Uterus (tissue), 2 donors: ENCODE results near the gene PDAP1.

ENCODE experiments used
- CTCF ChIP-seq, 4 experiments: fragments of 200-600 bp in 2 of 4; fragments of 450-650 bp in 2 of 4; sonication (generic) in 2 of 4; IDR thresholded peaks; one replicate each; pipeline ENCODE4 v1.5.1; 2016 to 2019; ENCODE audit warnings: antibody characterized with exemption in 4 of 4, mild to moderate bottlenecking in 2 of 4, moderate library complexity in 1 of 4
- POLR2A ChIP-seq, 2 donors: fragments of 450-650 bp; IDR thresholded peaks; one replicate each; pipeline ENCODE4 v1.6.1; 2016; ENCODE audit warnings: antibody characterized with exemption in 2 of 2, mild to moderate bottlenecking in 1 of 2, moderate library complexity in 1 of 2

GRCh38 chr7:99437946-99438572, 29.7 kb upstream of the PDAP1 start:
- TF ChIP-seq CTCF (IDR thresholded peaks at IDR 0.05) (no peak), POLR2A (IDR thresholded peaks at IDR 0.05) (no peak)
